ENCODE measurements around the gene AIPL1. TPM values are rescaled to one million over a fixed set of nuclear protein-coding genes. Genes with fewer than 3 reads are reported as not detected.

The AIPL1 gene
- total RNA-seq, 1 donor from 2014 or later = not detected

DNA sequence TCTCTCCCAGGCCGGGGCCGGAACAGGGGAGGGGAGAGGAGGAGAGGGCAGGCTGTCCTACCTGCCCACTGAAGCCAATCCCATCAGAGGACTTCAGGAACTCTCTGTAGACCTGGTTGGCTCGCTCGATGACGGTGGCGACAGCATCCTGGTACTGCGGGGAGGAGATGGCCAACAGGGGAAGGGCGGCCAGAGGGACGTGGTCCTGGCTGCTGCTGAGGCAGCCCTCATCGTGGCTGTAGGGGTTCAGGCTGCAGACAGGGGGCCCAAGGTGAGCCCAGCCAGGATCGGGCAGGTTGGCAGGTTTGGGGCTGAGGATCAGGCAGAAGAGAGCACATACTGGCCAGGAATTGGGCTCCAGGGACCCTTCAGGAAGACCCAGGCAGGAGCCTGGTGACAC, 43.6 kb upstream of the AIPL1 start:
- Histone ChIP-seq H3K36me3 (no peaks in the 10 kb centered on the region), H3K27ac (replicated peaks) (no peak overlapping the region), H3K4me3 (no peak overlapping the region), H3K4me1 (no peaks in the 10 kb centered on the region), H3K27me3 (ENCODE audit: low read depth) (peaks cover 40% of the 10 kb centered on the region), H3K9me3 (replicated peaks) (no peaks in the 10 kb centered on the region)
- intact Hi-C loops (cut with micrococcal nuclease) = no loop called here
- no peak for DNase-seq
- TF ChIP-seq, protein P1, sequence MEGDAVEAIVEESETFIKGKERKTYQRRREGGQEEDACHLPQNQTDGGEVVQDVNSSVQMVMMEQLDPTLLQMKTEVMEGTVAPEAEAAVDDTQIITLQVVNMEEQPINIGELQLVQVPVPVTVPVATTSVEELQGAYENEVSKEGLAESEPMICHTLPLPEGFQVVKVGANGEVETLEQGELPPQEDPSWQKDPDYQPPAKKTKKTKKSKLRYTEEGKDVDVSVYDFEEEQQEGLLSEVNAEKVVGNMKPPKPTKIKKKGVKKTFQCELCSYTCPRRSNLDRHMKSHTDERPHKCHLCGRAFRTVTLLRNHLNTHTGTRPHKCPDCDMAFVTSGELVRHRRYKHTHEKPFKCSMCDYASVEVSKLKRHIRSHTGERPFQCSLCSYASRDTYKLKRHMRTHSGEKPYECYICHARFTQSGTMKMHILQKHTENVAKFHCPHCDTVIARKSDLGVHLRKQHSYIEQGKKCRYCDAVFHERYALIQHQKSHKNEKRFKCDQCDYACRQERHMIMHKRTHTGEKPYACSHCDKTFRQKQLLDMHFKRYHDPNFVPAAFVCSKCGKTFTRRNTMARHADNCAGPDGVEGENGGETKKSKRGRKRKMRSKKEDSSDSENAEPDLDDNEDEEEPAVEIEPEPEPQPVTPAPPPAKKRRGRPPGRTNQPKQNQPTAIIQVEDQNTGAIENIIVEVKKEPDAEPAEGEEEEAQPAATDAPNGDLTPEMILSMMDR (IDR thresholded peaks at IDR 0.05; ENCODE audit: borderline replicate concordance) = no peak

DNA sequence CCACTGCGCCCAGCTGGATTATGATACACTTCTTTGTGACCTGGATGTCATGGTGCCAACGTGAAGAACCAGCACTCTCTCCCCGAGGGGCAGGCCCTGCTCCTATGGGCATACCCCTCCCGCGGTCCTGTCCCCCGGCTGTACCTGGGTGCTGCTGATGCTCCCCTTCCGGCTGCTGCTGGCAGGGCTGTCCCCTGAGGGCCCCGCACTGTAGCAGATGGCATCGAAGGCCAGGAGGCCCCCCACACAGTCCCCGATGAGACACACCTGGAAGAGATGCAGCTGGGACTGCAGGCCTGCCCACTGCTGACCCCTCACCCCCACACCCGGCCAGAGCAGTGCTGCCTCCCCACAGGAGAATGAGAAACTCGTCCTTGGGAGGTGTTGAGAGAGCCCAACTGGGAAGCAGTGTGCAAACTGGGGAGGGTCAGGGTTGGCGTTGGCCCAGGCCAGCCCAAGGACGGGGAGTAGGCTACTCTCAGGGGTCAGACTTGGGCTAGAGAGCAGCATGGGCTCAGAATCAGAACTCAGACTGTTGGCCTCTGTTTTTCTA, 43.0 kb upstream of the AIPL1 start:
- DNase-seq = no peak
- Histone ChIP-seq H3K4me3 (no peak overlapping the region), H3K4me1 (no peaks in the 10 kb centered on the region), H3K9me3 (replicated peaks) (no peaks in the 10 kb centered on the region), H3K36me3 (no peaks in the 10 kb centered on the region), H3K27me3 (ENCODE audit: low read depth) (peaks cover 40% of the 10 kb centered on the region), H3K27ac (replicated peaks) (no peak overlapping the region)
- TF ChIP-seq, protein P1 (IDR thresholded peaks at IDR 0.05; ENCODE audit: borderline replicate concordance) = no peak
- intact Hi-C loops (cut with micrococcal nuclease) = no loop called here

DNA sequence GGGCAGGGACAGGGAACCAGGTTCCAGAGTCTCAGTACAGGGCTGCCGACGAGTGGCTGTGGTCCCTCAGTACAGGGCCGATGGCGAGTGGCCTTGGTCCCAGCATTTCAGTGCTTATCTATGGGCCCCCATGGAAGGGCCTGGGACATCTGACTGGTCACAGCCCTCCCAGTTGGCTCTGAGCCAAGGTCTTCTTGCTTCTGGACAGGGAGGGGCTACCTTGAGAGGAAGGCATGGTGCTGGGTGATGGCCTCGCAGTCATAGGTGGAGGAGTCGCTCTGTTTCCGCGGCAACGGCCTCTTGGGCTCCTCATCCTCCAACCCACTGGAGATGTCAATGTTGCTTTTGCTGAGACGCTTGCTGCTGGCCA, 41.9 kb upstream of the AIPL1 start:
- peaks cover 31% of the 10 kb centered on the region for H3K27me3 ChIP-seq (ENCODE audit: low read depth)
- H3K36me3 ChIP-seq = no peaks in the 10 kb centered on the region
- DNase-seq = no peak
- no peaks in the 10 kb centered on the region for H3K9me3 ChIP-seq (replicated peaks)
- no peak overlapping the region for H3K27ac ChIP-seq (replicated peaks)
- intact Hi-C loops (cut with micrococcal nuclease) = no loop called here
- no peak overlapping the region for H3K4me3 ChIP-seq
- TF ChIP-seq, protein P1 (IDR thresholded peaks at IDR 0.05; ENCODE audit: borderline replicate concordance) = no peak
- H3K4me1 ChIP-seq = no peaks in the 10 kb centered on the region

DNA sequence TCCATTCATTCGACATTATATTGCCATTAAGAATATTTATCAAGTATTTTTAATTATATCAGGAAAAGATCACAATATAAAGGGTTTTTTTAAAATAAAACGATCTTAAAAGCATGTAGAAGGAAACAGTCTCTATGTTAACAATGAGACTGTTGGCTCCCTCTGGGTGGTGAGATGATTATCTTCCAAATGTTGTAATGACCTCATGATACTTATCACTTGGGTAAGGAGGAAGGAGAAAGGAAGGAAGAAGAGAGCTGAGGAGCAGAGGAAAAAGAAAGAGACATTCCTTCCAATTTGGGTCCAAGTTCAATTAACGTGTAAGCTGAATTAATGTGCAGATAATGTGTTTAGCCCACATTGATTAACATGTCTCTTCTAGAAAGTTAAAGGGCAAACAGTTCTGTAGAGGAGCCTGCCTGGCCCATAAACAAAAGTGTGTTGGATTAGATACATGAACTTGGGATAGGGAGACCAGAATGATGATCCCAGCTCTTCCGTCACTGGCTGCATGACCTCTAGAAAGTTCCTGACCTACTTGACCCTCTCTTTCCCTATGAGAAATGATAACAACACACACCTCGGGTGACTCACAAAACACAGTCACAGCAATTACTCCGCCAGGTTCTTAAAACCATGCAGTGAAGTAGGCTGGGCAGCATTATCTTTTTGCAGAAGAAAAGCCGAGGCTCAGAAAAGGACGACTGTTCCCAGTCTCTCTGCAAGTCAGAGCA, 41.3 kb upstream of the AIPL1 start:
- Histone ChIP-seq H3K36me3 (no peaks in the 10 kb centered on the region), H3K27ac (replicated peaks) (no peak overlapping the region), H3K9me3 (replicated peaks) (no peaks in the 10 kb centered on the region), H3K4me3 (no peak overlapping the region), H3K27me3 (ENCODE audit: low read depth) (peaks cover 31% of the 10 kb centered on the region), H3K4me1 (no peaks in the 10 kb centered on the region)
- TF ChIP-seq, protein P1 (IDR thresholded peaks at IDR 0.05; ENCODE audit: borderline replicate concordance) = no peak
- DNase-seq = no peak
- intact Hi-C loops (cut with micrococcal nuclease) = no loop called here

DNA sequence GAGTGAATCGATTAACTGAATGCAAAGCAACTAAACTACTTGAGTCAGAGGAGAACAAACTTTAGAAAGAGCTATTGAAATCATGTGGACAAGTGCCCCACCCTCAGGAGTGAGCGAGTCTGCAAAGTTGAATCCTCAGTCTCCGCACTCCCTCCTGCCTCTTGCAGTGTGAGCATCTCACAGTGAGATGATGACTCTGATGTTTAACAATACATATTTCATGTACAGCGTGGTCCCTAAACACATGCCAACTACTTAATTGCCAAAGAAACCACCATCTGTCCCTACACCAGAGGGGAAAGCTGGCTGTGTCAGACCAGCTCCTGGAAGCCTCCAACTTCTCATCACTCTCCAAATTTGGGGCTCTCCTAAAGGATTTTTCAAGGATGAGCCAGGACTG, 40.5 kb upstream of the AIPL1 start:
- Histone ChIP-seq H3K27me3 (ENCODE audit: low read depth) (peaks cover 22% of the 10 kb centered on the region), H3K27ac (replicated peaks) (no peak overlapping the region), H3K36me3 (no peaks in the 10 kb centered on the region), H3K4me1 (no peaks in the 10 kb centered on the region), H3K4me3 (no peak overlapping the region), H3K9me3 (replicated peaks) (no peaks in the 10 kb centered on the region)
- no peak for DNase-seq
- TF ChIP-seq, protein P1 (IDR thresholded peaks at IDR 0.05; ENCODE audit: borderline replicate concordance) = no peak
- intact Hi-C loops (cut with micrococcal nuclease) = no loop called here
